NOMO-1 treated with DMSO at 0.1 percent for 48 hours (cell line): ENCODE results near the gene RFLNA.

Experiments
- DNase-seq: peaks from one replicate; lab custom pipeline; 2025; ENCODE audit not compliant: unreplicated experiment; lab: John Stamatoyannopoulos, UW

Gene RFLNA

DNA sequence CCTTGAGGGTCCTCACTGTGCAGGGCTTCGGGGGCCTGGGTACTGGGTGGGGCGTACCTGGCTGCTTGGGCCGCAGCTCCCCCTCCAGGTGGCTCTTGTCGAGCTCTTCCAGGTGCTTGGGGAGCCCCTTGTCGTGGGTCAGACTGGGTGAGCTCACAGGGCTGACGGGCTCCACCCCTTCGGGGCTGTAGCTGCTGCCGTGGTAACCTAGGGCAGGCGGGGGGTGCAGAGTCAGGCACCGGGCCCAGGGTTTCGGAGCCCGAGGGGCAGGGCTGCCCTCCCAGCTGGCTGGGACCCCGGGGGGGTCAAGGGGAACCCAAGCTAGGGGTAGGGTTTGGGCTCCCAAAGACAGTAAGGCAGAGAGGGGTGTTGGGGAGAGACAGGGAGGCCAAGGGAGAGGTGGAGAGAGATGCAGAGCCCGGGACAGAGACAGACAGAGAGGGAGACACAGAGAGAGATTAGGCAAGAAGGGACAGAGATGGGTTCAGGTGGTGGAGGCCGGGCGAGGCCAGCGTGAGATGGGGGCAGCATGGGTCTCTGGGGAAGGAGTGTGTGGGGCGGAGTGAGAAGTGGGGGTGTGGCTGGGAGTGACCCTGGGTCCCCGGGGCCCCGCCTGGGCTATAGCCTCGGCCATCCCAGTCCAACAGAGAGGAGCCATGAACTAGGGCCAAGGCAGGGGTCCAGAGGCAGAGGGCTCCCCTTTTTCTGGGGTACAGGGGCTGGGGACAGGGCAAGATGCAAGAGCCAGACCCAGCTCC is 40.7 kb downstream of the RFLNA start:
- DNase-seq = no peak

DNA sequence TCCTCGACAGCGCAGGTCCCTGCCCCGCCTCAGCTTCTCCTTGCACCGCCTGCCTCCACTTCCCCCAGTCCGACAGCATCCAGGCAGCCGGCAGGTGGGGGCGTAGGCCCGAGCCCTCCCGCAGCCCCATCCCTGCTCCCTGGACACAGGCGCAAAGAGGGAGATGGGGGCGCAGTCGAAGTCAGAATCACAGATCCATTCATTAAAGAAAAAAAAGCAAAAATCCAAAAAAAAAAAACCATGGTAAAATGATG is 41.2 kb downstream of the RFLNA start:
- no peak for DNase-seq

DNA sequence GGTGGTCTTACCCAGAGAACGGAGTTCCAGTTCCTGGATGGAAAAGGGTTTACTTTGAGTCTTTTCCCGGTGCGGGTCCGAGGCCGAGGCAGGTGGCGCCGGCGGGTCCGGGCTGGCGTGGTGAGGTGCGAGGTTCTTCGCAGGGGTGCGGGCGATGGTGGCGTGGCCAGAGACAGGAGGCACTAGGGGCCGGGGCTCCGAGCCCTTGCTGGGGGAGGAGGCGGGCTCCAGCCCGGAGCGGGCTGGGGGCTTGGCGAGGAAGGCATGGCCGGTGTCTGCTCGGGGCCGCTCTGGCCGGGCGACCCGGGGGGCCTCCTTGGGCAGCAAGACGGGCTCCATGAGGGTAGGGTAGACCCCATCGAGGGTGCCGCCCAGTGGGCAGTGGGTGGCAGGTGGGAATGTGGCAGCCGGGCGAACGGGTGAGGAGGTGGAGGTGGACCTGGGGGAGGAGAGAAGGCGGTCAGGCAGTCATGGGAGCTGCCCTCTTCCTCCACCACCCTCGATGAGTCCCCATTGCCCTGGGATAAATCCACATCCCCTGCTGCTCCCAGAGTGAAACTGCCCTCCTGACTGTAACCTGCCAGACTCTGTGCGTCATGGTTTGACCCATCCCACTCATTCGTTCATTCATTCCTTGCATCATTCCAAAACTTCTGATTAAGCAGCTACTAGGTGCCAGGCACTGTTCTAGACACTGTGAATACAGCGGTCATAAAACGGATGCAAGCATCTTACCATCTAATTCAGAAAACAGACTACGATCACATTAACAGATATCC is 42.0 kb downstream of the RFLNA start:
- DNase-seq = no peak

DNA sequence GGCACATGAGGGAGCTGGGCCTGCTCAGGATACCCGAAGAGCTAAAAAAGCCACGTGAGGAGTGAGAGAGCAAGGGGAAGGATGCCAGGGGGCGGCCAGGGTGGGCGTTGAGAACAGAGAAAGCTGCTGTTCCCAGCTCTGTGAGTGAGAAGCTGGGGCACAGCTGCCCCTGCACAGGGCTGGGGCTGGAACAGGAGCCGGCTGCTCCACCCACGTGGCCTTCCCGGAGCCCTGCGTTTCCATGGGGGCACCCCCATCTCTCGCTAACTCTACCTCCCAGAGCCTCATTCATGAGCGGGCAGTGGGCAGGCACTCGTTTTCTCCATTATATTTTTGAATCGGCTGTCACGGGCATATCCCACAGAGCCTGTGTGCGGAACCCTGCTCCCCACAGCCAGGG is 42.7 kb downstream of the RFLNA start:
- DNase-seq = no peak

DNA sequence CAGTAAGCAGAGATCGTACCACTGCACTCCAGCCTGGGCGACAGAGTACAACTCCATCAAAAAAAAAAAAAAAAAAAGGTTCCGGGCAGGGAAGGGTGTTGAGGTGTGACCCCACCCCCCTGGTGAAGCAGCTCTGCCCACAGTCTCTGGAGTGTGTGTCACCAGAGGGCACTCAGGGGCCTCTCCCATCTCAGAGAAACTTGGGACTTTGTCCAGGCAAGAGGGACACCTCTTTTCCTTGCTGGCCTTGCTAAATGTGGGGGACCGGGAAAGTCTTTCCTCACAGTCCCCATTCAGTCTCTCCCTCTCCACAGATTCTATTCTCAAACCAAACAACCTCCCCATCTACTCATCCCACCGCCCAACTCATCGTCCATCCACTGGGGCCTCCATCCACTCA is 43.6 kb downstream of the RFLNA start:
- DNase-seq = no peak

DNA sequence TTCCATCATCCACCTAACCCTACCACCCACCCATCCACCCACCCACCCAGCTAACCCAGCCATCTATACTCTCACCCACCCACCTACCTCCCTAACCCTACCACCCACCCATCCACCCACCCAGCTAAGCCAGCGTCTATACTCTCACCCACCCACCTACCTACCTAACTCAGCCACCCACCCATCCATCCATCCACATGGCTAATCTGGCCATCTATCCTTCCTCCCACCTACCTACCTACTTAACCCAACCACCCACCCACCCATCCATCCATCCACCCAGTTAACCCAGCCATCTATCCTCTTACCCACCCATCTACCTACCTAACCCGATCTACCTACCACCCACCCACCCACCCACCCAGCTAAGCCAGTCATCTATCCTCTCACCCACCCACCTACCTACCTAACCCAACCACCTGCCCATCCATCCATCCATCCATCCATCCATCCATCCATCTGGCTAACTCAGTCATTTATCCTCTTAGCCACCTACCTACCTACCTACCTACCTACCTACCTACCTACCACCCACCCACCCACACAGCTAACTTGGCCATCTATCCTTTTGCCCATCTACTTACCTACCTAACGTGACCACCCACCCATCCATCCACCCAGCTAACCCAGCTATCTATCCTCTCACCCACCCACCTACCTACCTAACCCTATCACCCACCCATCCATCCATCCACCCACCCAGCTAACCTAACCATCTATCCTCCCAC is 44.1 kb downstream of the RFLNA start:
- DNase-seq = no peak

DNA sequence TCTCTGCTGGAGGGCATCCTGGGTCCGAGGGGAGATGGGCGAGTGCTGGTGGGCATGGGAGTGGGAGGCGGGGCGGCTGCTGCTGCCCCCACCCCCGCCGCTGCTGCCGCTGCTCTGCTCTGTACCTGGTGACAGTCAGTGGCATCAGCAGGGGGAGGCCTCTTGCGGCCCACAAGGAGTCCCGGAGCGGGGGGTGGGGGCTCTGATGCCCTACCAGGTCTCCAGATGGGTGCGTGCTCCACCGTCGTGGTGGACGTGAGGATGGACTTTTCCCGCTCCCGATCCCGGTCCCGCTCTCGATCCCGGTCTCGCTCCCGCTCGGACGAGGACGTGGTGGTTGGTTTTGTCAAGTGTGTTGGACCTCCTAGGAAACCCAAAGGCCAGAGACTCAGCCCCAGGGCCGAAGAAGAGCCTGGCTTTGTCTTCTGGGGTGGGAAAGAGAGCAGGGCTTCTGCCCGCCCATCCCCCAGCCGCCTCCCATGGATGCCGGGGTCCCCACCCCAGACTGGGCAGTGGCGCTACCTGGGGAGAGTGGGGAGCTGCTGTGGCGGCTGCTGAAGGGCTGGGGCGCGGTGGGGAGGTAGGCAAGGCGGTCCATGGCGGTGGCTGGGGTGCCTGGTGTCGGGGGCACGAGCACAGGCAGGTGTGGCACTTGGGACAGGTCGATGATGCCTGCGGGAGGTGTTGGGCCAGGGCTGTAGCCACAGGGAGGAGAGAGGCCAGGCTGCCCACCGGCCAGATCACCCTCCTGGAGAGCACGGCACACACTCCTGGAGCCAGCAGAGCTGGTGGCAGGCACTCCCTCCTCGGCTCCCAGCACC is 45.4 kb downstream of the RFLNA start:
- DNase-seq = no peak

DNA sequence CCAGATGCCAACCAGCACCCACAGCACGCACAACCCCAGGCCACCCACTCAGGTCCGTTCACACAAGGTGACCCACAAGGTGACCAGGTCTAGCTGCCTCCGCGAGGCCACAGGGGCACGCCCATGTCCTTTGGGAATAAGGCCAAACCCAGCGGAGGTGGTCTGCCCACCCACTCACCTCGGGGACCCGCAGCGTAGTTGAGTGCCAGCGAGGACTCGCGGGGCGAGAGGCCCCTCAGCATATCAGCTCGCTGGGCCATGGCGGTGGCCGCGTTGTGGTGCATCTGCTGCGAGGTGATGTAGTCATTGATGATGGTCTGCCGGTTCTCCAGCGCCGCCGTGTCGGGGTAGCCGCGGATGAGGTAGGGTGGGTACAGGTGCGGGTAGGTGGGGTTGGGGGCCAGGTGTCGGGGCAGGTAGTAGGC is 46.8 kb downstream of the RFLNA start:
- DNase-seq = no peak

DNA sequence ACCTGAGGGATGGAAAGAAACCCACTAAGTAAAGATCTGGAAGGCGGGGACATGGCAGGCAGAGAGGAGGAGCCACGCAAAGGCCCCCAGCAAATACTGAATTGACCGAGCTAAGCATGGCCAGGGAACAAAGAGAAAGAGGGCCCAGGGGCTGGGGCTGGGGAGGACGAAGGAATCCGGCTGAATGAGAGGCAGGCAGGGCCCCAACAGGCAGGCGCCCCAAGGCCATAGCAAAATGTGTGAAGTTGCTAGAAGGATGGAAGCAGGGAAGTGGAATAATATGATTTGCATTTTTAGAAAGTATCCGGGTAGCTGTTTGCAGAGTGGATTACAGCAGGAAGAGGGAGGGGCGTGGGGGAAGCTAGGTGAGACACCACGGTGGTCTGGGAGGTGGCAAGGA is 49.1 kb downstream of the RFLNA start:
- DNase-seq = no peak

DNA sequence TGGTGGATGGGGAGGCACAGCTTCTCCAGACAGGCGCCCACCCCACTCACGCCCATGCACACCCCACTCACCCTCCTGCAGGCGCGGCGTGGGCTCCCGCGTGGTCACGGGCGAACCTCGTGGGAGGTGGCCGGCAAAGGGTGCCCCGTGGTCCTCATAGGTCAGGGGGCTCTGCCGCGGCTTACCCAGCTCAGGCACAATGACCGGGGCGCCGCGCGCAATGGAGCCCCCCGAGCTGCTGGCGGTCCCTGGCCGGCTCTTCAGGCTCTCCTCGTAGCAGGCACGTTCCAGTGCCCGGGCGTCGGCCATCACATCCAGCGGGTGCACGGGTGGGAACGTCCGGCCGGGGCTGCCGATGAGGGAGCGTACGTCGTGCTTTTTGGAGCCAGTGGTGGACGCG is 49.6 kb downstream of the RFLNA start:
- DNase-seq = no peak

DNA sequence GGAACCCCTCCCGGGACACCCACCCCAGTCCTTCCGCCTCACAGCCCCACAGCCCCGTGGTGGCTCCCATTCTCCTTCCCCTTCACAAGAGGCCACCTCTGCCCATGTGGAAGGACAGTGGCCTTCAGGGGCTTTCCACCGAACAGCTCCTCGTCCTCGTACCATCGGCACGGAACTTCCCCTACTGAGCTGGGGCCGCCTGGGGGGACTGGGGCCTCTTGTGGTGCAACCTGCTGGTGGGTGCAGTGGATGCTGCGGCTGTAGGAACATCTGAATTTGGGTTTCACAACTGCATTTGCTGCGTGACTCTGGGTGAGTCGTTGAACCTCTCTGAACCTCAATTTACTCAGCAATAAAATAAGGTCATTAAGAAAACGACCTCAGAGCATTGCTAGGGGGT is 50.9 kb downstream of the RFLNA start:
- peak; percentile 22 for DNase-seq

DNA sequence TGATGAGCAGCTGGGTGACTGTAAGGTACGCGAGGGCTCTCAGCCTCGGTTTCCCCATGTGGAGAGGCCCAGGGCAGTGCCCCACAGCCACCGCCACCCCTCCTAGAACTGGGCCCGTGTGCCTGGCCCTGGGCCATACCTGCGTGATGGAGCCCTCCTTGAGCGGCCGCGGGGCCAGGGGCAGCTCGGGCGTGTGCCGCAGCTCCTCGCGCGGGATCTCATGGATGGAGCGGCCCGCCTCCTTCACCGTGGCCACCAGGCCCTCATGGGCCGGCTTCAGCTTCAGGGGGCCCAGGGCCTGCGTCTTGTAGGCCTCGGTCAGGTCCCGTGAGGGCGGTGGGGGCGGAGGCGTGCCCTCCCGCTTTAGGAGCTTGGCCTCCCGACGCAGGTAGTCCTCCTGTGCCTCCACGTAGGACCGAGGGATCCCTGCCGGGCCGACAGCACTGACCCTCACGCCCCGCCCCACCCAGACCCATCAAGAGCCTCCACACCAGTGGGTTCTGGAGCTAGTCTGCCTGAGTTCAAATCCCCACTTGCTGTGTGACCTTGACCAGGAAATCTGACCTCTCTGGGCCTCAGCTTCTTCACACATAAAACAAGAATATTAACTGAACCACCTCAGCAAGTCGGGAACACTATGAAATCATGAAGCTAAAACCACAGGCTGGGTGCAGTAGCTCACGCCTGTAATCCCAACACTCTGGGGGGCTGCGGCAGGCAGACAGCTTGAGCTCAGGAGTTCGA is 51.7 kb downstream of the RFLNA start:
- no peak for DNase-seq

DNA sequence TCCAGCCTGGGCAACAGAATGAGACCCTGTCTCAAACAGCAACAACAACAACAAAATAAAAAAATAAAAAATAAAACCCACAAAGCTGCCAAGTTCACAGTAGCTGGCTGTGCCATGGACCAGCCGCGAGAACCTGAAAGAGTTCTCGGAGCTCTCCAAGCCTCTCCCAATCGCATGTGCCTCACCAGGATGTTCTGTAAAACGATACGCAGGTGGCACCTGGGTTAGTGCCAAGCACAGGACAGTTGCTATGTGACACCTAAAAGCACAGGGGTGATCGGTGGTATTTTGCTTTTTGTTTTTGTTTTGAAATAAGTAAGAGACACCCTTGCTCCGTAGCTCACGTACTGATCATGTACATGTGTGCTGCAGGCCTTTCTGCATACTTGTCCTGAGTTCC is 52.4 kb downstream of the RFLNA start:
- no peak for DNase-seq

DNA sequence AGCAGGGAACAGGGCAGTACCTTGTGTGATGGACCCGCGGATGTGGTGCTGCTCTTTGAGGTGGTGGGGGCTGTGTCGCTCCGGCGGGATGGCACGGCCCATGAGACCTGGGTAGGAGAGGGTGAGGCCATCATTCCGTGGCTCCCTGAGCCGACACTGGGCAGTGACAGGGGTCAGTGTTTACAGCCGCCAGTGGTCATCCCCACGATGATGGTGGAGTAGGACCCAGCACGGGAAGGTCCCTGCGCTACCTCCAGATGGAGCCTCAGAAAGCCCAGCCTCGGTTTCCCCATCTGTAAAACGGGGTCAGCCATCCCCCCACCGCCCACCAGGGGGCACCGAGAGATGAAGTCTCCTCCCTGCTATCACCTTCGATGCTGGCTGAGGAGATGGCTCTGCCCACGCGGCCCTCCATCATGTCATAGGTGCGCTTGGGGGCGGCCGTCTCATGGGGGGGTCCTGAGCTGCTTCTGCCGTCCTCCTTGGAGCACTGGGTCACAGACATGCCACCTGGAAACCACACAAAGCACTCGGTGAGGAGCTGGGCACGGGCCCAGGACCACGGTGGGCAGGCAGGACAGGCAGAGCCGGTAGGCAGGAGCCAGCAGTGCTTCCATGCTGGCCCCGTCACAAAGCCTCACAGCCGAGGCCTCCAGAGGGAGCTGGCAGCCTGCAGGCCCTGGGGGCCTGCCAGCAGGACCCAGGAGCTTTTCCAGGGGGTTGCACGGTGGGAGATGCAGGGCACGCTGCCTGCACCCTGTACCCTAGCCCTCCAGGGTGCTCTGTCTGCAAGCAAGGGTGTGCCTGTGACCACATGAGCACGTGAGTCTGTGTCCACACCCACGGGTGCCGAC is 53.1 kb downstream of the RFLNA start:
- no peak for DNase-seq

DNA sequence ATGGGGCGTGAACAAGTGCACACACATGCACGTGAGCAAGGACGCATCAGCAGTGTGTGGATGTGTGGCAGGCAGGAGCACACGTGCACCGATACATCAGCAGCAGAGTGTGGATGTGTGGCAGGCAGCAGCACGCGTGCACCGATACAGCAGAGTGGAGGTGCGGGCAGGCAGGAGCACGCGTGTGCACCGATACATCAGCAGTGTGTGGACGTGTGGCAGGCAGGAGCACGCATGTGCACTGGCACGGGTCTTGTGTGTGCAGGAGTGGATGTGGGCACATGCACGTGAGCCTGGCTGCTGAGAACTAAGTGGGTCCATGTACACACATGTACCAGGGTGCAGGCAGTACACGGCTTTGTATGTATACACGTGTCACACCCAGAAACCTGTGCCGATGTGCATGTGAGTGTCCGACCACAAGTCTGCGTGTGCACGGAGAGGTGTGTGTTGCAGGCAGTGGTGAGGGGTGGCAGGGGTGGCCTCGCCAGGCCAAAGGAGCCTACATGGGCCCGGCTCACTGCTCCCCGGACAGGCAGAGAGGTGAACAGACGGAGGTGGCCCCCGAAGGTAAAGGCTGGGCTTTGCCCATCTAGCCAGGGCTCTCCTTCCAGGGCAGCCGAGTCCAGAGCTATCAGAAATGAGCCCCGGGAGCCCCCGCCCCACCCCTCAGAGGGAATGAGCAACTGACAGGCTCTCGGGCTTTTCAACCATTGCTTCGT is 53.9 kb downstream of the RFLNA start:
- no peak for DNase-seq

DNA sequence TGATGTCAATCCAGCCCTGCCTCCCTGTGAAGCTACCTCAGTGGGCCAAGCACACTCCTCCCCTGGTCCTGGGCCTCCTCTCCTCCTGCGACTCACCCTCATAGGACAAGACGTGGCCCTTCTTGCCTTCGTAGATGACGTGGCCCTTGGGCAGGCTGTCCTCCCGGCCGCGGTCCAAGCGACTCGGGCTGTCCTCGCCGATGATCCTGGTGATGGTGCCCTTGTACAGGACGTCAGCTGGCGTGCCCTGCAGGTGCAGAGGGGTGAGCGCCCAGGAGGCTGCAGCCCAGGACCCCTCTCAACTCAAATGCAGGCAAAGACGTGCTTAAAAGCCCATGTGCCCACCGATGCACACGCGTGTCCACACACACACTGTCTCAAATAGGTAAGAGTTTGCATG is 55.6 kb downstream of the RFLNA start:
- DNase-seq = no peak

DNA sequence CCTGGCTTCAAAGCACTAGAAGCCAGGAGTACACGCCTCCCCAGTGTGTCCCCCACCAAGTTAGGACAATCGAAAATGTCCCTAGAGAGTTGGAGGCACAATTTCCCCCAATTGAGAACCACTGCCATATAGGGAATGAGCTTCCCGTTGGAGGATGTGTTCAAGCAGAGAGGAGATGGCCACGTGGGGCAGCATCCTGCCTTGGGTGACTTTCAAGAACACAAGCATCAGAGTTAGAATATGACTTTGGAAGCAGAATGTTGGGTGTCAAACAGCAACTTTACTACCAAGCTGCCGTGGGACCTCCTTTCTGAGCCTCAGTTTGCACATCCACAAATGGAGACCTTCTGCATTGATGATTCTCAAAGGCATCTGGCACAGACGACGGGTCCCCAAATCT is 56.5 kb downstream of the RFLNA start:
- no peak for DNase-seq

DNA sequence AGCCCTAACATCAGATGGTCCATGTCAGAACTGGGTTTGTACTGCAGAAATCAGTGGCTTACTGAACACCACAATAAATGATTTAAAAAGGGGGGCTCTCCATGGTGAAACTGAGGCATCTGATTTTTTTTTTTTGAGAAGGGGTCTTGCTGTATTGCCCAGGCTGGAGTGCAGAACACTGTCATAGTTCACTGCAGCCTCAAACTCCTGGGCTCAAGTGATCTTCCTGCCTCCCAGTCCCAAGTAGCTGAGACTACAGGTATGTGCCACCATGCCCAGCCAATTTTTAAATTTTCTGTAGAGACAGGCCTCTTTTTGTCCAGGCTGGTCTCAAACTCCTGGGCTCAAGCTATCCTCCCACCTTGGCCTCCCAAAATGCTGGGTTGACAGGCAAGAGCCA is 57.4 kb downstream of the RFLNA start:
- no peak for DNase-seq

DNA sequence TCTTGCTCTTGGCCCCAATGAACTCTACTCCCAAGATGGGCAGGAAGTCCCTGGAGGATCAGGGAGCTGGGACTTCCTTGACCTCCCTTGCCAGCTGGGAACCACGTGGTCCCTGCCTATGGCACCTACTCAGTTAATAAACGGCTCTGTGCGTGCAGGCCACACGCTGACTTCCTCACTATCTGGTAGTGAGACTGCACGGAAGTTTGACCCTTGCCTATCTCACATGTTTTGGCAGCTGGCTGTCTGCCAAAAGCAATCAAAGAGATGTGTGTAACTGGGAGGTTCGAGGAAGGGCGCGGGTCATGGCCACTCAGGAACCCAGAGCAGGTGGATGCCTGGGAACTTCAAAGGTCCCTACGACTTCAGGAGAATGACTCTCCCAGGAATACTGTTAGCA is 57.9 kb downstream of the RFLNA start:
- DNase-seq = peak; percentile 2
